Hepatocyte (in vitro differentiated cells): Measurements from ENCODE around the gene IFT122.

Source experiments
- EZH2 ChIP-seq: fragments of 200-600 bp; sonication (generic); IDR thresholded peaks from 2 replicates; pipeline ENCODE4 v1.6.1; 2016; ENCODE audit warnings: antibody characterized with exemption, mild to moderate bottlenecking, borderline replicate concordance
- EZH2phosphoT487 ChIP-seq: fragments of 200-600 bp; sonication (generic); IDR thresholded peaks from one replicate; pipeline ENCODE4 v1.6.1; 2018; ENCODE audit warnings: antibody characterized with exemption, mild to moderate bottlenecking, low read depth, moderate library complexity; ENCODE audit not compliant: unreplicated experiment, severe bottlenecking
- TF ChIP-seq, protein P1 (sequence below): fragments of 200-600 bp; sonication (generic); IDR thresholded peaks from 2 replicates; pipeline ENCODE4 v1.5.1; 2016; ENCODE audit warnings: antibody characterized with exemption, mild to moderate bottlenecking; ENCODE audit not compliant: poor library complexity

DNA sequence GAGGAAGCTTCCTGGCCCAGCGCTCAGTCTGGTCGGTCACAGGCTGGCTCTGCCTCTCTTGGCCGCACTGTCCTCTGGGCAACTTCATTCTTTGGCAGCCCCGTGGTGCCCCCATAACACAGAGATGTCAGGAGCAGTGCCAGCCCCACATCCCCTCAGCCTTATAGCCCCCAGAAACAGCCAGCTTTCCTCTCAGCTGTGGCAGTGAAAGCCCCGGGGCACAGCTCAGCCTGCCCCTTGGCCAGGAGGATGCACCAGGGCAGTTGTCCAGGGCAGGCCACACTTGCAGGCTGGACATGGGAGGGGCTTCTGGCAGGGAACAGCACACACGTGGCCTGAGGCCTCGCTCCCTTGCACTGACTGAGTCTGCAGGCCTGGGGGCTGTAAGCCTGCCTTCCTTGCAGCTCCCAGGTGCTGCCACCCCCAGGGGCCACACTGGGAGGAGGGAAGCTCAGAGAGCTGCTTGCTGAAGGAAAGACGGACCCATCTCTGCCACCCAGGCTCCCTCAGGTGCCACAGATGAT, 78.1 kb downstream of the IFT122 start:
- TF ChIP-seq, protein P1, sequence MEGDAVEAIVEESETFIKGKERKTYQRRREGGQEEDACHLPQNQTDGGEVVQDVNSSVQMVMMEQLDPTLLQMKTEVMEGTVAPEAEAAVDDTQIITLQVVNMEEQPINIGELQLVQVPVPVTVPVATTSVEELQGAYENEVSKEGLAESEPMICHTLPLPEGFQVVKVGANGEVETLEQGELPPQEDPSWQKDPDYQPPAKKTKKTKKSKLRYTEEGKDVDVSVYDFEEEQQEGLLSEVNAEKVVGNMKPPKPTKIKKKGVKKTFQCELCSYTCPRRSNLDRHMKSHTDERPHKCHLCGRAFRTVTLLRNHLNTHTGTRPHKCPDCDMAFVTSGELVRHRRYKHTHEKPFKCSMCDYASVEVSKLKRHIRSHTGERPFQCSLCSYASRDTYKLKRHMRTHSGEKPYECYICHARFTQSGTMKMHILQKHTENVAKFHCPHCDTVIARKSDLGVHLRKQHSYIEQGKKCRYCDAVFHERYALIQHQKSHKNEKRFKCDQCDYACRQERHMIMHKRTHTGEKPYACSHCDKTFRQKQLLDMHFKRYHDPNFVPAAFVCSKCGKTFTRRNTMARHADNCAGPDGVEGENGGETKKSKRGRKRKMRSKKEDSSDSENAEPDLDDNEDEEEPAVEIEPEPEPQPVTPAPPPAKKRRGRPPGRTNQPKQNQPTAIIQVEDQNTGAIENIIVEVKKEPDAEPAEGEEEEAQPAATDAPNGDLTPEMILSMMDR = no peak
- TF ChIP-seq EZH2phosphoT487 (no peak), EZH2 (no peak)
